Activated T-cell treated with anti-CD3 and anti-CD28 coated beads for 24 hours (primary cell): ENCODE data around the gene UQCRHL.

ENCODE experiments used
- DNase-seq: peaks from one replicate; pipeline ENCODE4 v3.0.0-alpha.2; 2020; ENCODE audit warnings: low read depth

The UQCRHL gene

DNA sequence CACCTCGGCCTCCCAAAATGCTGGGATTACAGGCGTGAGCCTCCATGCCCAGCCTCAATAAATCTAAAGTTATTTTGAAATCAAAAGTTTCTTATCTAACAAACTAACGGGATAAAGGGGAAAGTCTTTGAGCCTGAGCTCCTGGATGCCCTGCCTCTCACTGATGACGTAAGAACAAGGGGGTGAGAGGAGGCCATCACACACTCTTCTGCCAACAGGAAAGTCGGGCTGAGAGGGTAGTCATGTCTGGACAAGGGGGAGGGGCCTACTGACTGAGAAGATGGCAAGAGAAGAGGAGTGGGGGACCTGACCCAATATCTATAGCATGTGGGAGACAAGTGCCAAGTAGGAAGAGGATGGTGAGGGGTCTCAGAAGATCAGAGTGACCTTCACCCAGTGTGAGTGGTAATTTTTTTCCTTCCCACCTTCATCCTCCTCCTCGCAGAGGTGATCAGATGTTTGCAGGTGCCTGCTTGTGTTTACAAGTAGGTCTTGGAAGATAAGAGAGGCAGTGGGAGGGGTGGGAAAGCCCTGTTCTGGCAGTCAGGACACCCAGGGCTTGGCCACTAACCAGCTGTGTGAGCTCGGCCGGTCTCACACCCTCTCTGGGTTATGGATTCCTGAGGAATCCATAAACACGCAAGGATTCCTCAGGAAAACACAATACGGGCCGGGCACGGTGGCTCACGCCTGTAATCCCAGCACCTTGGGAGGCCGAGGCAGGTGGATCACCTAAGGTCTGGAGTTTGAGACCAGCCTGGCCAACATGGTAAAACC lies 9.6 kb downstream of the UQCRHL start:
- no peak for DNase-seq

DNA sequence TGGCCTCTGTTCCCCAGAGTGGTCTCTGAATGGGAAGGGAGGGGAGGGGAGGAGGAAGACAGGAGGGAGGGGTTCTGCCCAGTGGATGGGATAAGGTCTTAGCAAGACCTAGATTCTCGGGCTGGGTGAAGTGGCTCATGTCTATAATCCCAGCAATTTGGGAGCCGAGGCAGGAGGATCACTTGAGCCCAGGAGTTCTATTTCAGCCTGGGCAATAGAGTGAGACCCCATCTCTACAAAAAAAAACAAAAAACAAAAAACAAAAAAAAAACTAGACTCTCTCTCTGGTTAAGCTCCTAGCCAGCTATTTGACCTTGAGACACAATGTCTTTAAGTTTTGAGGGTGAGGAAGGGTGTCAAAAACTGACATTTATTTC lies 11.4 kb downstream of the UQCRHL start:
- DNase-seq, result no peak

DNA sequence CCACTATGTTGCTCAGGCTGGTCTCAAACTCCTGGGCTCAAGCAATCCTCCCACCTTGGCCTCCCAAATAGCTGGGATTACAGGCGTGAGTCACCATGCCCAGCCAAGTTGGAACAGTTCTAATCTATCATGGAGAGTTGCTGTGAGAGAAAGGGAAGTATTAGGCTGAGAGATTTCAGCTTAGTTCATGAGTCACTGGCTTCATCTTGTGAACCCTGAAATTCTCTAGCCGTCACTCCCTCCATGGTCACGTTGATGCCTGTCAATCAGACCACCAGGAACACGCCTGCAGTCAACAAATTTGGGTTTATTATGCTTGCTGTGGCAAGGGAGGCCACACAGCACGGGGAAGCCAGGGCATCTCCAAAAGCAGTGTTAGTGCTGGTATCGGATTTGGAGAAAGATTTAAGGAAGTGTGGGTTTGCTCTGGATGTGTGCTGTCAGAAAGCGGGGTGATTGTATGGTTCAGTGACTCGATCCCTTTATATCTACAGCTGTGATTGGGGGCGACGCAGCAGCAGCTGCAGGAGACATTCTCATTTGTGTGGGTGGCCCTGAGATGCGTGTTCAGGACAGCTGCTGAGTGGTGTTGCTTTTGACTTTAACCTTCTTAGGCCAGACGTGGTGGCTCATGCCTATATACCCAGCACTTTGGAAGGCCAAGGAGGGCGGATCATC lies 18.7 kb downstream of the UQCRHL start:
- no peak for DNase-seq

DNA sequence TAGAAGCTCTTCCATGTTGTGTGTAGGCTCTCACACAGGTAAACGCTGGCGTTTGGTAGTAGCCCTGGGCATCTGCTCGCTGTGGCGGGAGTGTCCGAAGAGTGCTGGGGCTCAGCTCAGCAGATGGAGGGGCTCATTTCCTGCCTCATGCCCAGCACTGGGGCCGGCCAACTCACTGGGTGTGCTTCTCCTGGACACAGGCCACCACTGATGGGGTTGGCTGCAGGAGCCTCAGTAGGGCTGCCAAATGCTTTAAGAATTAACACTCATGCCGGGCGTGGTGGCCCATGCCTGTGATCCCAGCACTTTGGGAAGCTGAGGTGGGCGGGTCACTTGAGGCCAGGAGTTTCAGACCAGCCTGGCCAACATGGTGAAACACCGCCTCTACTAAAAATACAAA lies 20.9 kb downstream of the UQCRHL start:
- DNase-seq, result no peak

DNA sequence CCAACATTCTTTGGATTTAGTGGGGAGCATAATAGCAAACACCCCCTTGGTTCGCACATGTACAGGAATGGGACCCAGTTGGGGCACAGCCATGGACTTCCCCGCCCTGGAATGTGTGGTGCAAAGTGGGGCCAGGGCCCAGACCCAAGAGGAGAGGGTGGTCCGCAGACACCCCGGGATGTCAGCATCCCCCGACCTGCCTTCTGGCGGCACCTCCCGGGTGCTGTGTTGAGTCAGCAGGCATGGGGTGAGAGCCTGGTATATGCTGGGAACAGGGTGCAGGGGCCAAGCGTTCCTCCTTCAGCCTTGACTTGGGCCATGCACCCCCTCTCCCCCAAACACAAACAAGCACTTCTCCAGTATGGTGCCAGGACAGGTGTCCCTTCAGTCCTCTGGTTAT lies 21.8 kb downstream of the UQCRHL start:
- DNase-seq, result no peak

DNA sequence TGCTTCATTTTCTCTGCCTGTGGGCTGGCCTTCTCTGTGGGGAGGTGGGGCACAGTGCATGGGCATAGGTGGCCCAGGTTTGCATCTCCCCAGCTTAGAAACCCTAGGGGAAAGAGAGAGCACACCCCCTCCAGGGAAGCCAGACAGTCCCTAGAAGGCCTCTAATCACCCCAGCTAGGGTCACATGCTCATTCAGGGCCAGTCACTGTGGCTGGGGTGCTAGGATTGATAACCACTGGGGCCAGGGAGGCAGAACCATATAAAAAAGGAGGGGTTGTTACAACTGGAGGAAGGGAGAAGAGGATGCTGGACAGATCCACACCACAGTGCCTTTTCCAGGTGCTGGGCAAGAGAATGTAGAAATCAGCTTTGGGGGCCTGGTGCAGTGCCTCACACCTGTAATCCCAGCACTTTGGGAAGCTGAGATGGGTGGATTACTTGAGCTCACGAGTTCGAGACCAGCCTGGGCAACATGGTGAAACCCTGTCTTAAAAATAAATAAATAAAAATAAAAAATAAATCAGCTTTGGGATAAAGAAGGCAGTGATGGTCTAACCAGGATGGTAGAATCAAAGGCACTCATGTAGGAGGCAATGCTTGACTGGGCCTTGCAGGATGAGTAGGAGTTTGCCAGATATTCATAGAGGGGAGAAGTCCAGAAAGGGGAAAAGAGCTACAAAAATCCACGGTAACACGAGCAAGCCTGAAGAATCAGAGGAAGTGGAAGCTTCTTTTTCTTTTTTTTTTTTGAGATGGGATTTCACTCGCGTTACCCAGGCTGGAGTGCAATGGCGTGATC lies 29.3 kb downstream of the UQCRHL start:
- DNase-seq, result no peak

DNA sequence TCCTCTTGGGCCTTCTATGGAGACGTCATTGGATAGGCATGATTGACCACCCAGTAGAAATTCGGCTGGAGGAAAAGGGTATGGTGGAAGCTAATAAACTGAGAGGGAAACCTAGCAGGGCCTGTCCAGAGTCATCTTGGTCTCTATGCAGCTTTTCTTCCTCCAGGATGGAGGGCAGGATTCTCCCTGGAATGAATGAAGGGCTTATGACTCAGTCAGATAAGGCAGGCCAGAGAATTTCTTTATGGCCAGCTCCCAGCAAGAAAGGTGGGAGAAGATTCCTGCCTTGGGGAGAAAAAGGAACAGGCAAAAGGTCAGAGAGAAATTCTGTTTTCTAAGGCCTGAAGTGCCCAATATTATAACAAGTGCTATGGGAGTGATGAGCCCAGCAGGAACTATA lies 31.7 kb downstream of the UQCRHL start:
- DNase-seq, result no peak

DNA sequence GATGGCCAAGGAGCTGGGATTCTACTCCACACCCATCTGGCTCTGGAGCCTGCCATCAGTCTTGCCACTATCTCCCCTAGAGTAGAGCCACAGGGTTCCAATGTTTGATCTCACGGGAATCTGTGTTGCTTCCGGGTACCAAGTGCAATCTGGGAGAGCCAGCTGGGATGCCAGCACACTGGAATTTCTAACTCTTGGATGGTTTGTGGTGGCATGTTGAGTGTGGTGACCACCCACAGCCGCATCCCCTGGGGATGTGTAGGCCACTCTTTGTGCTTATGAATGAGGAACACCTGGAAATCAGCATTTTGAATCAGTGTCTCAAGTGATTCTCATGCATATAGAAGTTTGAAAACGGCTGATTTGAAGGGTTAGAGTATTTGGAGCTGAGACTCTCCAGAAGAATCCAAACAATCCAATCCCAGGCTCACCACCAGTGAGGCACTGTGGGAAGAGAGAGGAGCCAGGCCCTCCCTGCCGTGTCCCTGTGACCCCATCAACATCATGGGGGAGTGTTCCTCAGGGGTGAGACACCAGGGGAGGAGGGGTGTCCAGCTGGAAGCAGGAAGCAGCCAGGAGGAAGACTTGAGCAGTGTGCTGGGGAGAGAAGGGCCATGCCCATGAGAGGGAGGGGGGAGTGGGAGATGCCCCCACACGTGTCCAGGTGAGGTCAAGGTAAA lies 35.5 kb downstream of the UQCRHL start:
- no peak for DNase-seq

DNA sequence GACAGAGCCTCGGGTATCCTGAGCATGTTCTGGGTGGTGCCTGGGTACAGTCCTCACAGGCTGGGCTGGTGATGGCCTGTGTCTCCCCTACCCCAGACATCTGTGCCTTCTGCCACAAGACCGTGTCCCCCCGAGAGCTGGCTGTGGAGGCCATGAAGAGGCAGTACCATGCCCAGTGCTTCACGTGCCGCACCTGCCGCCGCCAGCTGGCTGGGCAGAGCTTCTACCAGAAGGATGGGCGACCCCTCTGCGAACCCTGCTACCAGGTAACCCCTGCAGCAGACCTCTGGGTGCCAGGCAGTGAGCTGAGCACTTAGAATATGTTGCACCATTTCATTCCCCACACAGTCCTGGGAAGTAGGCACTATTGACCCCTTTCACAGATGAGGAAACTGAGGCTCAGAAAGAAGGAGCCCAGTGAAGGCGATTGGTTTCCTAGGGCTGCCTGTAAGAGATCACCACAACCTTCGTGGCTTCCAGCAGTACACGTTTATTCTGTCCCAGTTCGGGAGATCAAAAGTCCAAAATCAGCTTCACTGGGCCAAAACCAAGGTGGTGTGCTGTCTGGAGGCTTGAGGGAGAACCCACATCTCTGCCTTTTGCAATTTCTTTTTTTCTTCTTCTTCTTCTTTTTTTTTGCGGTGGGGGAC lies 37.0 kb downstream of the UQCRHL start:
- no peak for DNase-seq

DNA sequence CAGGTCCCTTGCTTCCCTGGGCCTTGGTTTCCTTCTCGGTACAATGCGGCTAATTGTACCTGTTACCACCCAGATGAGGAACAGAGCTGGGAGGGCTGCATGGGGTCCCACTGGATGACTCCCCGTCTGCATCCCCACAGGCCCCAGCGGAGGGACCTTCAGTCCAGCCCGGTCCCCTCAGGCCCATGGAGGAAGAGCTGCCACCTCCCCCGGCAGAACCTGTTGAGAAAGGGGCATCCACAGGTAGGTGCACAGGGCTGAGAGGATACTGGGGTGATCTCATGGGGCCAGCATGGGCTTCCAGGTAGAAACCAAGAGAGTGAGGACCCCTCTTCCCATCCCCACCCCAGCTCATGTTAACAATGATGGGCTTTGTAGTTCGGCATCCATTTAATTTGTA lies 39.1 kb downstream of the UQCRHL start:
- DNase-seq, result no peak

DNA sequence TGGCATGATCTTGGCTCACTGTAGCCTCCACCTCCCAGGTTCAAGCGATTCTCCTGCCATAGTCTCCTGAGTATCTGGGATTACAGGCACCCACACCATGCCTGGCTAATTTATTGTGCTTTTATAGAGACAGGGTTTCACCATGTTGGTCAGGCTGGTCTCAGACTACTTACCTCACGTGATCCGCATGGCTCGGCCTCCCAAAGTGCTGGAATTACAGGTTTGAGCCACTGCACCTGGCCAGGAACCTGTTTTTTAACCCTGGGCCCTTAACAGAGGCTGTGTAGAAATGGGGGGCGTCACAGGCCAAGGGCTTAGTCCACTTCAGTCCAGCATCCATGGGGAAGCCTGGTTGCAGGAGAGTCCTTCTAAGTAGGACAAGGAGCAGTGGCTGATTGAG lies 39.5 kb downstream of the UQCRHL start:
- no peak for DNase-seq

DNA sequence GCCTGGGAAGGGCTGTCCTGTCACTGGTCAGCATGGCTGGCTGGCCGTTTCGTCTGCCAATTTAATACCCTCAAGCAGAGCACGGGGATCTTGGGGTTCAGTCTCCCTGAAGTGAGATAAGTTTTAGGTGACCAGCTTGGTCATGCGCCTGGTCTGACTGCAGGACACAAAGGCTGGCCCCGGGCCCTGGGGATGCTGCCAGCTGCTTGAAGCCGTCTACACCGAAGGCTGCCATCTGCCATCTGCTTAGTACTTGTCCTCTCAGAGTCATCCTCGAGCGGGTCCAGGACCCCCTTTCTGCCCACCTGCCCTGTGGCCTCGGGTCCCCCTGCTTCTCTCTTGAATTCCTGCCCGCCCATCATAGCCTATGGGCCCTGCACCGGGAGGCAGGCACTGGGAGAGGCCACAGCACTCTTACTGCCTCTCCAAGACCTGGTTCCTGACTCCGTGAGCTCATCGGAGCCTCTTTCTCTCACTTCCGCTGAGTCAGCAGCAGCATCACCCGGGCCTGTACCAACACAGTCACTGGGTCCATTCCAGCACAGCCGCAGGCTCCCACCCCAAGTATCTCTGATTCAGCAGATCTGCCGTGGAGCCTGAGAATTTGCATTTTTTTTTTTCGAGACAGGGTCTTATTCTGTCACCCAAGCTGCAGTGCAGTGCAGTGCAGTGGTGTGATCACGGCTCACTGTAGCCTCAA lies 41.8 kb downstream of the UQCRHL start:
- DNase-seq, result no peak

DNA sequence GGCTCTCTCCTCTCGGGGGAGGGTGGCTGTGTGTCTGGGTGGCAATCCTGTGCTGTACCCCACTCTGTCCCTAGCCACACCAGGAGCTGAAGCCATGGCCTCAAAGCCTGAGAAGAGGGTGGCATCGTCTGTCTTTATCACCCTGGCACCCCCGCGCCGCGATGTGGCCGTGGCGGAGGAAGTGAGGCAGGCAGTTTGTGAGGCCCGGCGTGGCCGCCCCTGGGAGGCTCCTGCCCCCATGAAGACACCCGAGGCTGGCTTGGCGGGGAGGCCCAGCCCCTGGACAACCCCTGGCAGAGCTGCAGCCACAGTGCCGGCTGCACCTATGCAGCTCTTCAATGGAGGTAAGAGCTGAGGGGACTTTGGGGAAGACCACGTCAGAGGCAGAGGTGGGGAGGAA lies 42.6 kb downstream of the UQCRHL start:
- DNase-seq, result no peak

DNA sequence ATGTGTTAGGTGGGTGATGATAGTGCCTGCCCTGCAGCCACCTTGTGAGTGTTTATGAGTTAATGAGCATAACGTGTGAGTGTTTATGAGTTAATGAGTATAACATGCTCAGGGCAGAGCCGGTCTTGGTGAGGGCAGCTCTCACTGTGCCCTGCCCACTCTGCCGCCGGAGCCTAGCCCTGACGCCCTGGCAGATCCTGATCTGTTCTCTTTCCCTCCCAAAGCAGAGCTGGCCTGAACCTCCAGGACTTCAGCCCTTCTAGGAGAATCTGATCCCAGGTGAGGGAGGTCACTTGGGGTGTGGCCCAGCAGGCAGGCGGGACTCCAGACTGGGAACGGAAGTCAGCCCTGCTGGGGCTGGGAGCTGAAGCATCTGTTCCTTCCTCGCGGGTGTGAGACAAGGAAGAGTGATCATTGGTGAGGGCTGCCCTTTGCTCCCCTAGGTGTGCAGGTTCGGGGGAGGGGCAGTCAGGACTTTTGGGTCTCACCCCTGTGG lies 43.1 kb downstream of the UQCRHL start:
- no peak for DNase-seq

DNA sequence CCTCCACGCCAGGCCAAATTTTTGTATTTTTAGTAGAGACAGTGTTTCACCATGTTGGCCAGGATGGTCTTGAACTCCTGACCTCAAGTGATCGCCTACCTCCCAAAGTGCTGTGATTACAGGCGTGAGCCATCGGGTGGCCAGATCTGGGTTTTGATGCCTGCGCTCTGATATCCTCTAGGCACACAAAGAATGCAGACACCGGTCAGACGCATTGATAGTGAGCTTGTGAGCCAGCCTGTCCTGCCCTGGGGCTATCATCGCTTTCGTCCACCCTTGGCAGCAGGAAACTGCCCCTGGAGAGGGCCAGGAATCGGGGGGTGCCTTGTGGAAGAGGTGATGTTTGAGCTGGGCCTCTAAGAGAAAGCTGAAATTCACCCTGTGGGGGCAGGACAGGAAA lies 44.9 kb downstream of the UQCRHL start:
- DNase-seq, result no peak

DNA sequence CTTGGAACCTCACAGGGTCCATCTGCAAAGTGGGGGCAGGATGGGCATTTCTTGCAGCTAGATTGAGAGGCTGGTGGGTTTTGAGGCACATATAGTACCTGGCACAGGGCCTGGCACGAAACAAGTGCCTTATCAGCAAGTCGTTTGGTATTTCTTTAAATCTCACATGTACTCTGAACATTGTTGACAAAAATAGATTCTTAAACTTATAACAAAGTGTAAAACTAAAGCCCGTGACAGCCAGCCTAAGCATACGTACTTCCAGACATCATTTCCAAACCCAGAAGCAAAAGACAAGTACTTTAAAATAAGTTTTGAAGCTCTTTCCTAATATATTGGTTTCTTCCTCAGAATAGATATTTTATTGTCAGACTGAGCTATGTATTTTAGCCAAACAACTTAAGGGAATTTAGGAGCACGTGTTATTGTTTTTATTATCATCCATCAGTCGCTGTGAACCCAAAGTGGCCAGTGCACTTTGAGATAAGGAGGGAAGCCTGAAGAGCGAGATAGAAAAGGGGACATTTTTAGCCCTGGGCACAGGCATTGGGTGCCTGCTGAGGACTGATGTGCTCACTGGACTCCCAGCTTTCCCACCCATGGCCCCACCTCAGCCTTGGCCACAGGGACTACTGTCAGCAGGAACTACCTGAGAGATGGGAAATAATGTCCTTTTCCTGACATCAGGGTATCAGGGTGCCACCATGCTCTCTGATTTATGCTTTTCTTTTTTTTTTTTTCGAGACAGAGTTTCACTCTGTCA lies 45.9 kb downstream of the UQCRHL start:
- DNase-seq, result no peak

DNA sequence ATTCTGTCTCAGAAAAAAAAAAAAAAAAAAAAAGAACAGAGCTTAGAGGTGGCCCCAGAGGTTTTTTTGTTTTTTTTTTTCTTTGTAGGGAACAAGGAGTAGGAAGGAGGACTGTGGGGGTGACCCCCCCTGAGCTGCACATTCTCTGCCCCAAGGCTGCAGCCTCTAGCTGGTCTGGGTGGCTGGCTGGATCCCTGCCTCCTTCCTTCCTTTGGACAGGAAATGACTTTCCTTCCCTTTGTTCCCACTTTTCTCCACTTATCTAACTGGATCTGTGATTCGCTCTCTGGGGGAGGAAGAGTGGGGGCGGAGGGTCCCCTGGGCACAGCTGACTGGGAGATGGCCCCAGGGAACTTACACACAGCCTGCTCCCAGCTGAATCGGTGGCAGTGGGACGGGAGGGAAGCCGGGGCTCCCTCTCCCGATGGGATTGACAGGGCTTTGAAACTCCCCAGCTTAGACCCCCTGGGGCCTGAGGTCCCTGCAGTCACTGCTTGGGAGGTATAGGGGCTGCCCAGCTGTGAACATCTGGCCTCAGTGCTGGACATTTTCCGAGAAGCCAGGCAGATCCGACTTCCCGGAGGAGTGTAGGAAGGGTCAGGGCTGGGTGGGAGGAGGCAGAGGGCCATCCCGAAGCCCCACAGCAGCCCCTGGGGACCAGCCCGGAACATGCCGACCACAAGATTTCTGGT lies 46.8 kb downstream of the UQCRHL start:
- no peak for DNase-seq

DNA sequence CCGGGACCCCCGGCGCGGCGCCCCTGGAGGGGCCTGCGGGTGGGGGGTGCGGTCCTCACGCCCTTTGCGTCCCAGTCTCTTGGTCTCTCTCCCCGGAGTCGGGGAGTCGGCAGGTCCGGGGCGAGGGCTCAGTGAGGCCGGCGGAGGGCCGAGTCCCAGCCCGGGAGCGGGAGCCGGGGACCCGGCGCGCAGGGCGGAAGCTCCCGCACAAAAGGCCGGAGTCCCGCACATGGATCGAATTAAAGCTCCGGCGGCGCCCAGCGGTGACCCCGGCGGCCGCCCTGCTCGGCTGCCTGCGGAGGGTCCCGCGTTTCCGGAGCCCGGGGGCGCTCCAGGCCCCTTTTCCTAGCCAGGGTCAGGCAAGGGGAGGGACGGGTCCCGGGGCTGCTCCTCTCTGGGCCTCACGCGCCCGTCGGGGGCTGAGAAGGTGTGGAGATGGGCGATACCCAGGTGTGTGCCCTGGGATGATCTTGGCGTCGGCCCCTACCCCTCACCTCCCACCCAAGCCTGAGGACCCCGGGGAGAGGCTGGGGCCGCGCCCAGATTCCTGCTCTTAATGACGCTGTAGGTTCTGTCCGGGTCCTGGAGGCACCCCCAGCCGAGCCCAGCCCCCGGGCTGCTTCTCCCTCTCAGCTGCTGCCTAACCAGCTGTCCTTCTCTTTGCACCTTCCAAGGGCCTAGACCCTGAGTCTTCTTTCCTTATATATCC lies 48.3 kb downstream of the UQCRHL start:
- DNase-seq, result no peak

DNA sequence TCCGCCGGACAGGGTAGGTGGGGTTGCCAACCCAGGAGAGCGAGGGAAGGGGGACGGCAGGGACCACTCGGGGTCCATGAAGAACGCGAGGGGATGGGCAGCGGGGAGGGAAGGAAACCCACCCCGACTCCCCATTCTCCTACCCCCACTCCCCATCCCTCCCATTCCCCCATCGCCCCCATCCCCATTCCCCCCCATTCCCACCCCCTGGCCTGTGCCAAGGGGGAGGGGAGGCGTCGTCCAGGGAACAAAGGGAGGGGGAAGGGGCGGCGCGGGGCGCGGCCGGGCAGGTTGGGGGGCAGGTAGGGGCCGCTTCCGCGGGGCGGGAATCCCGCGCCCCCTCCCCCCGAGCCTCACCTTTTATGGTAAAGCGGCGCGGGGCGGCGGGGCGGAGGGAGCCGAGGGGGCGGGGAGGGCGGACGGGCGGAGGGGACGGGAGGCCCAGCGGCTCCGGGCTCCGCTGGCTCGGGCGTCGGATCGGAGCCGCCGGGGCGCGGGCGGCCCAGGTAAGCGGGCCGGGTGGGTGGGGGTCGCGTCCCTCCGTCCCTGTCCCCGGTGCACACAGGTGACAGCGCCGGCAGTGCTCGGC lies 49.0 kb downstream of the UQCRHL start, which contains the start of gene FBLIM1:
Gene FBLIM1, plus strand, starts transcription at position 453 of the 589 bp plus-strand sequence. CDS start 6,189 bp downstream, outside the sequence.
- no peak for DNase-seq
